IPS-18a (cell line): Measurements from ENCODE around the gene GABPB1.

Source experiments
- H3K27ac ChIP-seq: one replicate; pipeline ENCODE4 v1.5.1; 2013; ENCODE audit warnings: low read length
- H3K27me3 ChIP-seq: one replicate; pipeline ENCODE4 v1.6.1; 2013; ENCODE audit warnings: mild to moderate bottlenecking, low read length; ENCODE audit not compliant: control insufficient read depth, insufficient read depth
- H3K36me3 ChIP-seq: one replicate; pipeline ENCODE4 v1.6.1; 2013; ENCODE audit warnings: low read depth, low read length; ENCODE audit not compliant: control insufficient read depth
- H3K4me1 ChIP-seq: one replicate; pipeline ENCODE4 v1.6.1; 2013; ENCODE audit warnings: low read depth, low read length; ENCODE audit not compliant: control insufficient read depth
- H3K4me3 ChIP-seq: one replicate; pipeline ENCODE4 v1.5.1; 2013; ENCODE audit warnings: low read length
- H3K9ac ChIP-seq: one replicate; pipeline ENCODE4 v1.6.1; 2013; ENCODE audit warnings: mild to moderate bottlenecking, low read length, moderate library complexity
- H3K9me3 ChIP-seq: one replicate; pipeline ENCODE4 v1.6.1; 2013; ENCODE audit warnings: low read depth, low read length; ENCODE audit not compliant: control insufficient read depth

Gene GABPB1

GRCh38 chr15:50250760-50251394, 104.1 kb downstream of the GABPB1 start:
- Histone ChIP-seq H3K36me3 (no peaks in the 10 kb centered on the region), H3K9ac (no peak overlapping the region), H3K27ac (no peak overlapping the region), H3K4me3 (no peak overlapping the region), H3K9me3 (no peaks in the 10 kb centered on the region), H3K4me1 (no peaks in the 10 kb centered on the region), H3K27me3 (no peaks in the 10 kb centered on the region)

- H3K27me3 ChIP-seq: no peaks in the 10 kb centered on the region
- H3K4me3 ChIP-seq: no peak overlapping the region
- no peaks in the 10 kb centered on the region for H3K36me3 ChIP-seq
- H3K9ac ChIP-seq: no peak overlapping the region
- H3K9me3 ChIP-seq: no peaks in the 10 kb centered on the region
- no peaks in the 10 kb centered on the region for H3K4me1 ChIP-seq
- no peak overlapping the region for H3K27ac ChIP-seq
Observed at GRCh38 chr15:50249704-50250103, 105.3 kb downstream of the GABPB1 start.

GRCh38 chr15:50248994-50249582, 105.9 kb downstream of the GABPB1 start:
- Histone ChIP-seq H3K4me3 (no peak overlapping the region), H3K9me3 (no peaks in the 10 kb centered on the region), H3K4me1 (no peaks in the 10 kb centered on the region), H3K36me3 (no peaks in the 10 kb centered on the region), H3K27ac (no peak overlapping the region), H3K9ac (no peak overlapping the region), H3K27me3 (no peaks in the 10 kb centered on the region)

GRCh38 chr15:50247819-50248655, 107.0 kb downstream of the GABPB1 start:
- no peak overlapping the region for H3K27ac ChIP-seq
- H3K9ac ChIP-seq: no peak overlapping the region
- no peaks in the 10 kb centered on the region for H3K27me3 ChIP-seq
- no peaks in the 10 kb centered on the region for H3K9me3 ChIP-seq
- no peaks in the 10 kb centered on the region for H3K36me3 ChIP-seq
- H3K4me1 ChIP-seq: no peaks in the 10 kb centered on the region
- H3K4me3 ChIP-seq: no peak overlapping the region

- Histone ChIP-seq H3K4me3 (no peak overlapping the region), H3K9me3 (no peaks in the 10 kb centered on the region), H3K27me3 (no peaks in the 10 kb centered on the region), H3K4me1 (no peaks in the 10 kb centered on the region), H3K9ac (no peak overlapping the region), H3K36me3 (no peaks in the 10 kb centered on the region), H3K27ac (no peak overlapping the region)
Observed at GRCh38 chr15:50246631-50247030, 108.4 kb downstream of the GABPB1 start.

- no peaks in the 10 kb centered on the region for H3K27me3 ChIP-seq
- H3K36me3 ChIP-seq: no peaks in the 10 kb centered on the region
- no peaks in the 10 kb centered on the region for H3K9me3 ChIP-seq
- H3K9ac ChIP-seq: no peak overlapping the region
- no peak overlapping the region for H3K27ac ChIP-seq
- no peak overlapping the region for H3K4me3 ChIP-seq
- no peaks in the 10 kb centered on the region for H3K4me1 ChIP-seq
Observed at GRCh38 chr15:50244959-50245624, 109.9 kb downstream of the GABPB1 start.

GRCh38 chr15:50244153-50244552, 110.8 kb downstream of the GABPB1 start:
- Histone ChIP-seq H3K27ac (no peak overlapping the region), H3K27me3 (no peaks in the 10 kb centered on the region), H3K36me3 (no peaks in the 10 kb centered on the region), H3K4me1 (no peaks in the 10 kb centered on the region), H3K9ac (no peak overlapping the region), H3K9me3 (no peaks in the 10 kb centered on the region), H3K4me3 (no peak overlapping the region)

GRCh38 chr15:50241684-50242450, 113.1 kb downstream of the GABPB1 start:
- no peak overlapping the region for H3K9ac ChIP-seq
- no peaks in the 10 kb centered on the region for H3K36me3 ChIP-seq
- no peaks in the 10 kb centered on the region for H3K9me3 ChIP-seq
- no peak overlapping the region for H3K4me3 ChIP-seq
- H3K4me1 ChIP-seq: no peaks in the 10 kb centered on the region
- no peak overlapping the region for H3K27ac ChIP-seq
- no peaks in the 10 kb centered on the region for H3K27me3 ChIP-seq

- Histone ChIP-seq H3K36me3 (no peaks in the 10 kb centered on the region), H3K9me3 (no peaks in the 10 kb centered on the region), H3K4me1 (no peaks in the 10 kb centered on the region), H3K27ac (no peak overlapping the region), H3K9ac (no peak overlapping the region), H3K27me3 (no peaks in the 10 kb centered on the region), H3K4me3 (no peak overlapping the region)
Observed at GRCh38 chr15:50238255-50238654, 116.7 kb downstream of the GABPB1 start.

- no peaks in the 10 kb centered on the region for H3K4me1 ChIP-seq
- H3K27me3 ChIP-seq: no peaks in the 10 kb centered on the region
- no peaks in the 10 kb centered on the region for H3K36me3 ChIP-seq
- H3K4me3 ChIP-seq: no peak overlapping the region
- H3K9ac ChIP-seq: no peak overlapping the region
- no peak overlapping the region for H3K27ac ChIP-seq
- no peaks in the 10 kb centered on the region for H3K9me3 ChIP-seq
Observed at GRCh38 chr15:50236433-50236832, 118.6 kb downstream of the GABPB1 start.

GRCh38 chr15:50235794-50236193, 119.2 kb downstream of the GABPB1 start:
- Histone ChIP-seq H3K27me3 (no peaks in the 10 kb centered on the region), H3K27ac (no peak overlapping the region), H3K4me3 (no peak overlapping the region), H3K4me1 (no peaks in the 10 kb centered on the region), H3K9ac (no peak overlapping the region), H3K36me3 (no peaks in the 10 kb centered on the region), H3K9me3 (no peaks in the 10 kb centered on the region)
